CD4-positive, alpha-beta T cell treated with Interleukin-6 at 100 ng/mL for 8 hours (primary cell): ENCODE results near the gene SMNDC1.
"Not testable (repeated sequence)": the region's sequence is repeated elsewhere in the genome, so short reads cannot be mapped to it uniquely, and the experiment has no call there.

Experiments used
- DNase-seq: peaks from one replicate; pipeline ENCODE4 v3.0.0-alpha.2; 2020; ENCODE audit warnings: mixed read lengths, low spot score

SMNDC1 gene

DNA sequence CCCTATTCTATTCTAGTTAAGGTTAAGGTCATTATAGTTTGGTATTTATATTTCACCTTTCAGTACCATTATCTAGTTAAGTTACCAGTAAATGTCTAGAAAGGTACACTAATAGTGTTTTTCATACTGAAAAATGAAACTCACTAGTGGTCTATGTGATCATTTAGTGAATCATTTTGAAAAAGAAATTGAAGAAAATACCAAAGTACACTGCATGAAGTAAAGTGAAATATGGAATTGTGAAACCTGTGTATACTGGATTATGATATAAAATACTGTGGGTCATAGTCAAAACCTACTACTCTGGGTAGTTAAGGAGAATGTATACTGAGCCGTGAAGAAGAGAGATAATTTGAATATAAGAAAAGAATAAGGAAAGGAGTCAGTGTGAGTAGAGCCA, 53.3 kb downstream of the SMNDC1 start:
- DNase-seq = not testable (repeated sequence)

DNA sequence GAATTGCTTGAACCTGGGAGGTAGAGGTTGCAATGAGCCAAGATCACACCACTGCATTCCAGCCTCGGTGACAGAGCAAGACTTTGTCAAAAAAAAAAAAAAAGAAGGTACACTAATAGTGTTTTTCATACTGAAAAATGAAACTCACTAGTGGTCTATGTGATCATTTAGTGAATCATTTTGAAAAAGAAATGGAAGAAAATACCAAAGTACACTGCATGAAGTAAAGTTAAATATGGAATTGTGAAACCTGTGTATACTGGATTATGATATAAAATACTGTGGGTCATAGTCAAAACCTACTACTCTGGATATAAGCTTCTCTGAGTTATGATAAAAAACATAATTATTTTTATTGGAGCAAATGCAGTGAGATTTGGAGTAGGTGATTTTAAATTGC, 55.2 kb downstream of the SMNDC1 start:
- not testable (repeated sequence) for DNase-seq

DNA sequence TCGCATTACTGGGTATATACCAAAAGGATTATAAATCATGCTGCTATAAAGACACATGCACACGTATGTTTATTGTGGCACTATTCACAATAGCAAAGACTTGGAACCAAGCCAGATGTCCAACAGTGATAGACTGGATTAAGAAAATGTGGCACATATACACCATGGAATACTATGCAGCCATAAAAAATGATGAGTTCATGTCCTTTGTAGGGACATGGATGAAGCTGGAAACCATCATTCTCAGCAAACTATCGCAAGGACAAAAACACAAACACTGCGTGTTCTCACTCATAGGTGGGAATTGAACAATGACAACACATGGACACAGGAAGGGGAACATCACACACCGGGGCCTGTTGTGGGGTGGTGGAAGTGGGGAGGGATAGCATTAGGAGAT, 56.9 kb downstream of the SMNDC1 start:
- not testable (repeated sequence) for DNase-seq

DNA sequence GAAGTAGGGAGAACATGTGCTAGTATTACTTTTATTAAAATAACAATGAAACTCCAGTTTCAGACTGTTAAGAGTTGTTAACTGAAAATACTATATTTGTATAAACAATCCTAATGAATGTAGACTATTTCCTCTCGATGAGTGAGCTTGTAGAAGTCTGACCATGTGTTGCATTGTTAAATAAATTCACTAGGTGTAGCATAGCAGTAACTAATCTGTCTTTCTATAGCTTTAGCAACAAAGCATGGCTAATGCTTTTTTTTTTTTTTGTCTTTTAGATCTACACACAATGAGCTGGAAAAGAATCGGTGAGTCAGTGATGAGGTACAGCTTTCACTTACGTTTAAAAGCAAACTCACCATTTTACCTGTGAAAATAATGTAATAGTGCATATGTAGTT, 60.2 kb downstream of the SMNDC1 start:
- DNase-seq = no peak

DNA sequence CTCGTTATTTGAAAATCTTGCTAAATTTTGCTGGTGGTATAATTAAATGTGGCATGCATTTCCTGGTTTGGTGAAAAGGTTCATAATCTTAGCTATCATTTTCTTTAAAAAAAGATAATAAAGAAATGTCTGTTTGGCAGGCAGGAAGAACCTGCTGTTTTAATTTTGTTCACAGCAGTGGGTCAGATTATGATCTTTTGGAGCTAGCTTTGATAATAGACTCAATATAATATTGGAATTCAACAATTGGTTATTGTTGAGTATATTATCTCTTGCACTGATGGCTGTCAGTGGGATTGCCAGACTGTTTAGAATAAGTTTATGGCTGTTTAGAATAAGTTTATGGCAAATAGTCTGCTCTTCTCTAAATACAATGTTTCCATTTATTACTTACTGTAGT, 62.2 kb downstream of the SMNDC1 start:
- no peak for DNase-seq

DNA sequence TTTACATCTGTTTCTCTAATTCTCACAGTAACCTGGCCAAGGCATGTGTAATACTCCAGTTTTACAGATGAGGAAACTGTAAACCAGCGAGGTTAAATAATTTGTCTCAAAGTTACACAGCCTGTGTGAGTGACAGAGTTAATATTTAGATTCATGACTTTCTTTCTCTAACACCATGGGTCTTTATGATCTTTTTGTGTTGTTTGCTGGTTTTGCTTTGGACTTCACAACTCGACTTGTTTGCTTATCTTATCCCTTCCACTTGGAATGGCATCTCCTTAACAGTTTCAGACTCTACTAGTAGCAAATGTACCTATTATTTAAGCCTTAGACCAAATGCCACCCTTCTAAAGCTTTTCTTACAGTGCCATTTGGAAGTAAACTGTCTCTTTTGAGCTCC, 62.9 kb downstream of the SMNDC1 start:
- DNase-seq = no peak

DNA sequence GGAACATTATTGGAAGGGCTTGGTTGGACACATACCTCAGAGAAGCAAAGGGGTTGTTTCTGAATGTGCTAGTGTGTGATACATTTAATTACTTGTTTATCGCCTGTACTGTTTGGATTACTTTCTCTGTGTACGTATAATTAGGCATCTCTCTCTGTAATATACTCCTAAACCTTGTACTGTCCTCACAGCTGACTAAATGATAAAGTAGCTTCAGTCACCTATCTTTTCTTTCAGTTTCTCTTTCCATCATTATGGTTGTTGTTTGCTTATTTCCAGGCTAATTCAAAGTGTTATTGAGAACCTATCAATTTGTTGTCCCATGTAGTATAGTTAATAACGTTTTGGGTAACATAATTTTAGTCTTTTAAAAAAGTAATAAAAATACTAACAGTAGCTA, 63.3 kb downstream of the SMNDC1 start:
- no peak for DNase-seq
